G401 (cell line): ENCODE data around the gene LAMTOR2. TPM values are rescaled to one million over a fixed set of nuclear protein-coding genes. Genes with fewer than 3 reads are reported as not detected.

Experiments
- total RNA-seq: library from RNA; depleted of rRNA; stranded (reverse); fragments of >200 nt; shearing (Covaris generic); gene quantifications from 2 replicates; pipeline ENCODE4 v1.2.3, GENCODE V29; 2014; rRNA removed

Gene LAMTOR2
- total RNA-seq, 1 experiment from 2014 or later: 20.1 TPM

Other genes starting within 250 kb of the LAMTOR2 start
- 9.4 and 14.3 TPM in 2 replicates for gene GON4L, start 197.6 kb upstream of the LAMTOR2 start, total RNA-seq
- gene SYT11, start 195.2 kb upstream of the LAMTOR2 start, total RNA-seq: 4.9 and 5.8 TPM in 2 replicates
- 22.6 and 43.9 TPM in 2 replicates for gene RIT1, start 143.4 kb upstream of the LAMTOR2 start, total RNA-seq
- gene KHDC4, start 120.4 kb upstream of the LAMTOR2 start, total RNA-seq: 30.0 and 52.6 TPM in 2 replicates
- gene RXFP4, start 113.1 kb upstream of the LAMTOR2 start, total RNA-seq: not detected in 2 replicates
- 20.3 and 35.9 TPM in 2 replicates for gene ARHGEF2, start 76.2 kb upstream of the LAMTOR2 start, total RNA-seq
- 257 and 273 TPM in 2 replicates for gene SSR2, start 33.8 kb upstream of the LAMTOR2 start, total RNA-seq
- gene UBQLN4, start 984 bp upstream of the LAMTOR2 start, total RNA-seq: 29.5 and 30.0 TPM in 2 replicates
- not detected in 2 replicates for gene RAB25, start 6.4 kb downstream of the LAMTOR2 start, total RNA-seq
- gene MEX3A, start 27.7 kb downstream of the LAMTOR2 start, total RNA-seq: 21.0 and 21.2 TPM in 2 replicates
- gene LMNA, start 59.9 kb downstream of the LAMTOR2 start, total RNA-seq: 314 and 341 TPM in 2 replicates
- 1.8 and 2.0 TPM in 2 replicates for gene SEMA4A, start 98.8 kb downstream of the LAMTOR2 start, total RNA-seq
- 7.3 and 11.9 TPM in 2 replicates for gene SLC25A44, start 139.3 kb downstream of the LAMTOR2 start, total RNA-seq
- 97.2 and 127 TPM in 2 replicates for gene PMF1, start 158.2 kb downstream of the LAMTOR2 start, total RNA-seq
- gene BGLAP, start 187.4 kb downstream of the LAMTOR2 start, total RNA-seq: not detected in 2 replicates
- 0.07 and 2.0 TPM in 2 replicates for gene PAQR6, start 193.3 kb downstream of the LAMTOR2 start, total RNA-seq
- 46.3 and 73.5 TPM in 2 replicates for gene SMG5, start 228.0 kb downstream of the LAMTOR2 start, total RNA-seq
- gene TMEM79, start 229.5 kb downstream of the LAMTOR2 start, total RNA-seq: 2.0 and 5.0 TPM in 2 replicates
- 0.92 and 3.3 TPM in 2 replicates for gene GLMP, start 240.9 kb downstream of the LAMTOR2 start, total RNA-seq
- not detected in 2 replicates for gene VHLL, start 244.5 kb downstream of the LAMTOR2 start, total RNA-seq